PFSK-1 (cell line): ENCODE measurements around the gene HERC6.

ENCODE experiments used
- FOXP2 ChIP-seq: optimal IDR thresholded peaks from 2 replicates; pipeline ENCODE3; 2011; ENCODE audit warnings: borderline replicate concordance, control low read depth, inconsistent platforms; ENCODE audit not compliant: insufficient read depth; ENCODE audit errors: extremely low read length, extremely low read depth
- POLR2AphosphoS5 ChIP-seq: IDR thresholded peaks from 2 replicates; pipeline ENCODE4 v1.6.1; 2012; ENCODE audit warnings: low read depth, mild to moderate bottlenecking, control low read depth, low read length, moderate library complexity
- SIN3A ChIP-seq: IDR thresholded peaks from 2 replicates; pipeline ENCODE4 v1.6.1; 2012; ENCODE audit warnings: mild to moderate bottlenecking, low read length, moderate library complexity, borderline replicate concordance; ENCODE audit not compliant: insufficient read depth
- TAF1 ChIP-seq: IDR thresholded peaks from 2 replicates; pipeline ENCODE4 v1.6.1; 2012; ENCODE audit warnings: low read length, control low read depth, borderline replicate concordance; ENCODE audit not compliant: insufficient read depth
- TF ChIP-seq, protein P1 (sequence below), 2 experiments: IDR thresholded peaks; 2 replicates each; pipeline versions ENCODE4 v1.6.1 to v1.8.0; 2011 to 2012; ENCODE audit warnings: low read depth in 2 of 2, low read length in 2 of 2, control low read depth in 1 of 2, inconsistent platforms in 1 of 2, mild to moderate bottlenecking in 1 of 2, moderate library complexity in 1 of 2; ENCODE audit not compliant: insufficient read depth in 1 of 2

Gene HERC6

DNA sequence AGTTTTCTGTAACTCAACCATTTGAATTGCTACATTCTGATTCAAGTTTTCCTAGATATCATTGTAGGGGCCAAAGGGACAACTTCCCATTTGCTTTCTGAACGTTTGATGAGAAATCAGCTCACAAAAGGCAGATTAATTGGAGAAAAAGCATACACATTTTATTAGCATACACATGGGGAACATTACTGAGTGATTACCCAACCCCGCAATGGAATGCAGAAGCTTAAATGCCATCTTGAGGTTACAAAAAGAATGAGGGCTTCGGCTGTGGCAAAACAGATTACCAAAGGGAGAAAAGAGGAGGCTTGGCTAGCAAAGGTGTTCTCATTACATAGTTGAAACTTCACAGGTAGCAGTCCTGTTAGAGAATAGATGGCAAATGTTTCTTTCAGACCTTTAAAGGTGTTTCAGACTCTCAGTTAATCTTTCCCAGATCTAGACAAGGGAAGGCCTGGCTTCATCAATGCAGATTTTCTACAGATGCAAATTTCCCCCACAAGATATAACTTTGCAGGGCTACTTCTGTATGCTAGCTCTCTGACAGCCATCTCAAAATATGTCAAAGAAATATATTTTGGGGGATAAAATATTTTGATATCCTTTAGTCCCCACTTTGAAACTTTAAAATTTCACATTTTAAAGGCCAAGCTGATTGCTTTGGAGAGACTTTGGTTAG is 26.5 kb upstream of the HERC6 start:
- TF ChIP-seq FOXP2 = no peak
- TF ChIP-seq, protein P1, sequence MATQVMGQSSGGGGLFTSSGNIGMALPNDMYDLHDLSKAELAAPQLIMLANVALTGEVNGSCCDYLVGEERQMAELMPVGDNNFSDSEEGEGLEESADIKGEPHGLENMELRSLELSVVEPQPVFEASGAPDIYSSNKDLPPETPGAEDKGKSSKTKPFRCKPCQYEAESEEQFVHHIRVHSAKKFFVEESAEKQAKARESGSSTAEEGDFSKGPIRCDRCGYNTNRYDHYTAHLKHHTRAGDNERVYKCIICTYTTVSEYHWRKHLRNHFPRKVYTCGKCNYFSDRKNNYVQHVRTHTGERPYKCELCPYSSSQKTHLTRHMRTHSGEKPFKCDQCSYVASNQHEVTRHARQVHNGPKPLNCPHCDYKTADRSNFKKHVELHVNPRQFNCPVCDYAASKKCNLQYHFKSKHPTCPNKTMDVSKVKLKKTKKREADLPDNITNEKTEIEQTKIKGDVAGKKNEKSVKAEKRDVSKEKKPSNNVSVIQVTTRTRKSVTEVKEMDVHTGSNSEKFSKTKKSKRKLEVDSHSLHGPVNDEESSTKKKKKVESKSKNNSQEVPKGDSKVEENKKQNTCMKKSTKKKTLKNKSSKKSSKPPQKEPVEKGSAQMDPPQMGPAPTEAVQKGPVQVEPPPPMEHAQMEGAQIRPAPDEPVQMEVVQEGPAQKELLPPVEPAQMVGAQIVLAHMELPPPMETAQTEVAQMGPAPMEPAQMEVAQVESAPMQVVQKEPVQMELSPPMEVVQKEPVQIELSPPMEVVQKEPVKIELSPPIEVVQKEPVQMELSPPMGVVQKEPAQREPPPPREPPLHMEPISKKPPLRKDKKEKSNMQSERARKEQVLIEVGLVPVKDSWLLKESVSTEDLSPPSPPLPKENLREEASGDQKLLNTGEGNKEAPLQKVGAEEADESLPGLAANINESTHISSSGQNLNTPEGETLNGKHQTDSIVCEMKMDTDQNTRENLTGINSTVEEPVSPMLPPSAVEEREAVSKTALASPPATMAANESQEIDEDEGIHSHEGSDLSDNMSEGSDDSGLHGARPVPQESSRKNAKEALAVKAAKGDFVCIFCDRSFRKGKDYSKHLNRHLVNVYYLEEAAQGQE (IDR thresholded peaks at IDR 0.05; ENCODE audit: insufficient read depth in 1 of 2, low read depth in 2 of 2, low read length in 2 of 2) = no peak
- TF ChIP-seq TAF1 = no peak
- TF ChIP-seq SIN3A = no peak
- TF ChIP-seq POLR2AphosphoS5 = no peak

DNA sequence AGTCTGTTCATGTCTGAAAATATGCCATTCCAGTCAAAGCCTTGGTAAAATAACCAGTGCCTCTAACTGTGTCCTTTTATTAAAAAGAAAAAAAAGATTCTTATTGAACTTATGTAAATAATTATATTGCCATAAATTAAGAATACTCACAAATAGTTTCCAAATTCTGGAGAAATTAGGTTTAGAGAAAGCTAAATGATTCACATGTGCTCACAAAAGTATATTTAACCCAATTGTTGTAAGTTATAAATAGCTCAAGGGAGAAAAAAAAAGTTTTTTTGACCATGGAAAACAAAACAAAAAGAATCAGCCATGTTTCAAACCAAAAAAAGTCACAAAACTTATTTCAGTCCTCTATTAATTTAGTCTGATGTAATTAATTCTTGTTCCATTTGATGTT is 25.3 kb upstream of the HERC6 start:
- TF ChIP-seq, protein P1 (IDR thresholded peaks at IDR 0.05; ENCODE audit: insufficient read depth in 1 of 2, low read depth in 2 of 2, low read length in 2 of 2) = no peak
- no peak for TF ChIP-seq TAF1
- TF ChIP-seq POLR2AphosphoS5 = no peak
- no peak for TF ChIP-seq FOXP2
- no peak for TF ChIP-seq SIN3A

DNA sequence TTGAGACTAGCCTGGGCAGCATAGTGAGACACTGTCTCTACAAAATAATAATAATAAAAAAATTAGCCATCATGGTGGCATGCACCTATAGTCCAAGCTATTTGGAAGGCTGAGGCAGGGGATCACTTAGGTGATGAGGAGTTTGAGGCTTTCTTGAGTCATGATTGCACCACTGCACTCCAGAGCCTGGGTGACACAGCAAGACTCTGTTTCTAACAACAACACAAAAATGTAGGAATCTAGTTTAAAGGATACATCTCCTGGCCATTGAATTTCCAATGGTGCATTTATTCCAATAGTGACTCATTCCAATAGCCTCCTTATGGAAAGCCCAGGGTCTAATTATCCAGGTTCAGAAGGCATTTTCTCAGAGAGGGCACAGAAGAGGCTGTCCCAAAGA is 21.9 kb upstream of the HERC6 start:
- no peak for TF ChIP-seq SIN3A

DNA sequence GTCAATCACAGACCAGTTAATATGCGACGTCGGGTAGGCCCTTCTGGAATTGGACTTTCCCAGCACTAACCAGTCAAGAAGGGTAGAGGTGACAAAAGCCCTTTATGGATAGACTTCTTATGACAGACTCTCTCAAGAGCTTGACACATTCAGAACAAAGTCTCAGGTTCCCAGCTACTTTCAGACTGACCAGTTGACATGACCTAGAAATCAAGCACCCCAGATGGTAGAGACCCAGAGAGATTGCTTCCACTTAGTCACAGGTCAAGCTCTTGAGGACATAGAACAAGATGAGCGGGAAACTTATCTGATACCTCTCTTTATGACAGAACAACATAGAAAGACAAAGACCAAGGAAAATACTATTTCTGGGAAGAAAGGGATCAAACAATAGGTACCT is 21.4 kb upstream of the HERC6 start:
- TF ChIP-seq, protein P1 (IDR thresholded peaks at IDR 0.05; ENCODE audit: insufficient read depth in 1 of 2, low read depth in 2 of 2, low read length in 2 of 2) = no peak
- TF ChIP-seq FOXP2 = no peak

DNA sequence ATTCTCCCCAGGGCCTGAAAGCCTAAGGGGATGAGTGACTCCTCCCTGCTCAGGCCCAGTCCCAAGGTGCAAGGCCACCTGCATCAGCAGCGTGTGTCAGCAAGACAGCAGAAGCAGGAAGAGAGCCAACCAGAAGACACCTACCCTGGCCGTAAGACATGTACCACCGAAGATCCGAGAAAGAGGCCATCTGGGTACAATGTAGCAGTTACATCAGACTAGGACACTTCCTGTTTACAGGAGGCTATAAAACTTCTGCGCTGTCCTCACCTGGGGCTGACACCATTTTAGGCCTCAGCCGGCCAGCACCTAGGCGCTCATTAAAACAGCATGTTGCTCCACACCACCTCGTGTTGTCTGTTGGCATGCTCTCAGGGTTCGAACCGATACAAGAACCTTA is 19.1 kb upstream of the HERC6 start:
- TF ChIP-seq TAF1 (no peak), FOXP2 (no peak), SIN3A (no peak), POLR2AphosphoS5 (no peak)
- TF ChIP-seq, protein P1 (IDR thresholded peaks at IDR 0.05; ENCODE audit: insufficient read depth in 1 of 2, low read depth in 2 of 2, low read length in 2 of 2) = no peak
